ENCODE data around the gene CIITA. TPM values are rescaled to one million over a fixed set of nuclear protein-coding genes. Genes with fewer than 3 reads are reported as not detected.
A peak's percentile ranks its signal among the peaks of the same experiment; 100 is the strongest.

The CIITA gene
- total and polyA plus RNA-seq, 8 donors = under 0.01 to 67.1 (median 12.8) TPM

DNA sequence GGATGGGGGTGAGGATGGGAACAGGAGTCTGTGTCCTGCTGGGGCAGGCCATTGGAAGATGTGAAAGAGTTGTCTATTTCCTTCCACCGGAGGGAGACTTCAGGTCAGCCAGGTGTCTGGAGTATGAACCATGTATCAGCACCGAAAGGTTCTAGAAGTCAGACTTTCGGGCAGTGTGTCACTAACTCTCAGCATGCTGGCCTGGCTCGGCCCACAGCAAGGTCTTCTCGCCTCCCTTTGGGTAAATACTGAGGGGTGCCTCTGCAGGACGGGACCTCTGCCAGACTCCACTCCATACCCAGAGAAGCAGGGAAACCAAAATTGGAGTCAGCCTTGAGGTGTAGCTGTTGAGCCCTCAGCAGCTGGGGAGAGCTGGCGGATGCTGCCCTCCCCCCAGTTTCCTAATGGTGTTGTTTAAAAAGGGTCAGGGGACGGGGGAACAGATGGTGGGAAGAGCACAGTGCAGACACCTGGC, 507 bp downstream of the CIITA start:
- Histone ChIP-seq H3K27ac (peak overlapping the region in 3 of 5 donors; percentile 27 to 83 (median 83)), H3K9me3 (no peaks in the 10 kb centered on the region), H3K27me3 (peaks cover 0 to 45% (median 0%) of the 10 kb centered on the region in 3 donors), H3K4me3 (peak overlapping the region in 2 of 4 donors; percentile 64 to 76), H3K36me3 (no peaks in the 10 kb centered on the region), H3K4me1 (peaks cover 9 to 50% (median 30%) of the 10 kb centered on the region in 4 donors)
- TF ChIP-seq EP300 (IDR thresholded peaks at IDR 0.05) (no peak), CTCF (IDR thresholded peaks at IDR 0.05) (no peak), POLR2AphosphoS5 (IDR thresholded peaks at IDR 0.05) (no peak), POLR2A (IDR thresholded peaks at IDR 0.05) (no peak)
- 65 to 74% (median 72%) methylated on average over 6 to 8 of the region's 8 CpGs for WGBS, 5 donors
- no peak for DNase-seq
- intact Hi-C loops (cut with DNase I; ENCODE audit: low total_unique reads) = no loop called here

- TF ChIP-seq POLR2AphosphoS5 (IDR thresholded peaks at IDR 0.05) = no peak
- TF ChIP-seq CTCF (IDR thresholded peaks at IDR 0.05) = no peak
- no peak for TF ChIP-seq POLR2A (IDR thresholded peaks at IDR 0.05)
- TF ChIP-seq EP300 (IDR thresholded peaks at IDR 0.05) = no peak
- Histone ChIP-seq H3K27ac (peak overlapping the region; percentile 37 to 83 (median 78)), H3K27me3 (peaks cover 0 to 45% (median 0%) of the 10 kb centered on the region in 3 donors), H3K9me3 (no peaks in the 10 kb centered on the region), H3K4me3 (peak overlapping the region; percentile 49 to 76 (median 66)), H3K36me3 (peaks cover 0 to 5% (median 0%) of the 10 kb centered on the region in 4 donors), H3K4me1 (peaks cover 12 to 55% (median 34%) of the 10 kb centered on the region in 4 donors)
- intact Hi-C loops (cut with DNase I; ENCODE audit: low total_unique reads) = no loop called here
- 11 to 32% (median 15%) methylated on average over 3 to 4 of the region's 4 CpGs for WGBS, 5 donors
- no peak for DNase-seq
Measured at GRCh38 chr16:10878328-10878643, 1.3 kb downstream of the CIITA start.

- H3K4me3 ChIP-seq = peak overlapping the region; percentile 49 to 76 (median 66)
- H3K4me1 ChIP-seq = peaks cover 16 to 61% (median 36%) of the 10 kb centered on the region in 4 donors
- peaks cover 0 to 11% (median 0%) of the 10 kb centered on the region in 4 donors for H3K36me3 ChIP-seq
- 0 to 1% (median 1%) methylated on average over 26 to 49 of the region's 49 CpGs for WGBS, 5 donors
- intact Hi-C loops (cut with DNase I; ENCODE audit: low total_unique reads) = no loop called here
- TF ChIP-seq POLR2AphosphoS5 (IDR thresholded peaks at IDR 0.05) (peak in 2 of 3 donors; percentile 52 to 59), CTCF (IDR thresholded peaks at IDR 0.05) (no peak), EP300 (IDR thresholded peaks at IDR 0.05) (no peak)
- H3K9me3 ChIP-seq = no peaks in the 10 kb centered on the region
- peak; percentile 44 to 75 for DNase-seq
- peak overlapping the region; percentile 37 to 83 (median 78) for H3K27ac ChIP-seq
- peaks cover 0 to 45% (median 0%) of the 10 kb centered on the region in 3 donors for H3K27me3 ChIP-seq
Measured at GRCh38 chr16:10878644-10879501, 1.9 kb downstream of the CIITA start.

DNA sequence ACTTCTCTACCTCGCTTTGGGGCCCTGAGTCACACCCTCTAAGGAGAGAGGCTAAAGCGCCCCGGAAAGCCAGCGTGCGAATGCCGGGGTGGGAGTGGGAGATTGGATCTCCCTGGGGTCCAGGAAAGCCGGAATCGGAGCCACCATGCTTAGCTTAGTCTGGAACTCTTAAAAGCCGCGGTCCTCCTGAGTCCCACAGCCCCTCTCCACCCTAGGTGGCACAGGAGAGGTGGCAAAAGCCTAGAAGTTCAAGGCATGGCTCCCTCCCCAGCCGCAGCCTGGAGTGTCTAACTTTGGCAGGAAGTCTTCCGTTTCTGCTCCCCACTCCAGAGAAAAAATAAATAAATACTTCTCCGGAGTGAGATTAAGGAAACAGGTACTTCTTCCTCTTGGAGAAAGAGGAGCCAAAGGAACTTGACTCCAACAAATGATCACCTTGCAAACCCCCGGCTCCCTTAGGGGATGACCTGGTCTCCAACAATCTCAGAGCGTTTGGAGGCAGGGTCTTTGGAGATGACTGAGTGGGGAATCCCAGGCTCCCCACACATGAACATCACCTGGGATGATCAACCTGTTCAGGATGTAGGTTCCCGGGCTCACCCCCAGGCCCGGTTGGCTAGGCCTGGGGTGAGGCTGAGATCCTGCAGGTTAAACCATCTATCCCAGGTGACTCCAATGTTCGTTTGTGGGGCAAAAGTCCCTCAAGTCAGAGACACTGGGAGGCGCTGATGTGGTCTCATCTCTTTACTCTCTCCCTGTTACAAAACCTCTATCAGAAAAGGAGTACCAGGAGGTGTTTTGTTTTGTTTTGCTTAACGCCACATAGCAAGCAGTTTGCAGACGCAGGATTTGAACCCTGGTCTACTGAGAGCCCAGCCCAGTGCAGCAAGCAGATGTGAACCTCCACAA, 2.9 kb downstream of the CIITA start:
- DNase-seq = no peak
- TF ChIP-seq CTCF (IDR thresholded peaks at IDR 0.05) (no peak), EP300 (IDR thresholded peaks at IDR 0.05) (no peak), POLR2A (IDR thresholded peaks at IDR 0.05) (no peak), POLR2AphosphoS5 (IDR thresholded peaks at IDR 0.05) (no peak)
- H3K36me3 ChIP-seq = peaks cover 0 to 22% (median 0%) of the 10 kb centered on the region in 4 donors
- intact Hi-C loops (cut with DNase I; ENCODE audit: low total_unique reads) = no loop called here
- peak overlapping the region; percentile 49 to 76 (median 66) for H3K4me3 ChIP-seq
- peaks cover 0 to 37% (median 0%) of the 10 kb centered on the region in 3 donors for H3K27me3 ChIP-seq
- H3K27ac ChIP-seq = peak overlapping the region in 4 of 5 donors; percentile 74 to 83 (median 80)
- peaks cover 16 to 65% (median 36%) of the 10 kb centered on the region in 4 donors for H3K4me1 ChIP-seq
- 30 to 44% (median 36%) methylated on average over 20 to 21 of the region's 21 CpGs for WGBS, 5 donors
- H3K9me3 ChIP-seq = no peaks in the 10 kb centered on the region

Measured in stomach (tissue), 9 donors.